B cell (primary cell): ENCODE measurements around the gene ACE. TPM values are rescaled to one million over a fixed set of nuclear protein-coding genes. Genes with fewer than 3 reads are reported as not detected.

Source experiments
- ATAC-seq: fragments of 200-7000 bp; cut with Tn5 transposase; one replicate; pipeline ENCODE4 v1.10.0; 2021; ENCODE audit warnings: low read depth, mild to moderate bottlenecking, moderate number of reproducible peaks, moderate library complexity
- CTCF ChIA-PET: fragments of 350-600 bp; sonication (Branson Sonifier 250); formaldehyde crosslinking; loops from one replicate; lab custom pipeline; 2021; ENCODE audit warnings: antibody characterized with exemption, inconsistent platforms; lab: Charles Lee
- POLR2A ChIA-PET: fragments of 350-600 bp; sonication (Branson Sonifier 250); formaldehyde crosslinking; loops from one replicate; lab custom pipeline; 2021; ENCODE audit warnings: antibody characterized with exemption; lab: Charles Lee
- DNase-seq: peaks from one replicate; pipeline ENCODE4 v3.0.0; 2013
- H2AFZ ChIP-seq: 2 replicates; pipeline ENCODE4 v1.6.1; 2012; ENCODE audit warnings: mild to moderate bottlenecking, low read depth, low read length; ENCODE audit not compliant: insufficient read depth, poor library complexity, severe bottlenecking
- H3K27ac ChIP-seq, 2 donors: 1 replicate in 1 of 2; 2 replicates in 1 of 2; pipeline ENCODE4 v1.5.1; 2012 to 2013; ENCODE audit warnings: low read length in 2 of 2, mild to moderate bottlenecking in 2 of 2, moderate library complexity in 1 of 2
- H3K27me3 ChIP-seq, 4 experiments: fragments of 200-600 bp in 1 of 4; sonication (generic) in 1 of 4; replicated peaks in 1 of 4; 1 replicate in 2 of 4; 2 replicates in 2 of 4; pipeline versions ENCODE4 v1.6.1 to v1.7.0; 2013 to 2016; ENCODE audit warnings: low read length in 3 of 4, mild to moderate bottlenecking in 2 of 4, mixed read lengths in 1 of 4, moderate library complexity in 1 of 4; ENCODE audit not compliant: insufficient read depth in 4 of 4, control insufficient read depth in 3 of 4; ENCODE audit errors: control extremely low read depth in 1 of 4
- H3K36me3 ChIP-seq, 2 experiments: replicated peaks in 1 of 2; 1 replicate in 1 of 2; 2 replicates in 1 of 2; pipeline versions ENCODE4 v1.6.1 to v1.7.1; 2013; ENCODE audit warnings: low read length in 1 of 2; ENCODE audit not compliant: insufficient read depth in 2 of 2, control insufficient read depth in 1 of 2; ENCODE audit errors: control extremely low read depth in 1 of 2, extremely low read depth in 1 of 2
- H3K4me1 ChIP-seq, 2 donors: fragments of 200-600 bp in 1 of 2; sonication (generic) in 1 of 2; 1 replicate in 1 of 2; 2 replicates in 1 of 2; pipeline versions ENCODE4 v1.5.1 to v1.6.1; 2013 to 2017; ENCODE audit warnings: low read length in 2 of 2; ENCODE audit not compliant: control insufficient read depth in 2 of 2, insufficient read depth in 2 of 2
- H3K4me2 ChIP-seq: replicated peaks from 2 replicates; pipeline ENCODE3; 2012; ENCODE audit warnings: mild to moderate bottlenecking, low read depth, low read length; ENCODE audit not compliant: poor library complexity, severe bottlenecking
- H3K4me3 ChIP-seq, 5 experiments: fragments of 200-600 bp in 1 of 5; sonication (generic) in 1 of 5; 1 replicate in 3 of 5; 2 replicates in 2 of 5; pipeline versions ENCODE4 v1.5.1 to v1.7.0; 2011 to 2016; ENCODE audit warnings: low read length in 4 of 5, mild to moderate bottlenecking in 4 of 5, low read depth in 2 of 5, control low read depth in 1 of 5, moderate library complexity in 1 of 5; ENCODE audit not compliant: insufficient read depth in 1 of 5; ENCODE audit errors: control extremely low read depth in 1 of 5, extremely low read depth in 1 of 5
- H3K79me2 ChIP-seq: fragments of 200-600 bp; sonication (generic); one replicate; pipeline ENCODE4 v1.6.0; 2016; ENCODE audit warnings: low read length; ENCODE audit not compliant: control insufficient read depth, insufficient read depth
- H3K9ac ChIP-seq: fragments of 200-600 bp; sonication (generic); 2 replicates; pipeline ENCODE4 v1.6.1; 2017; ENCODE audit warnings: mild to moderate bottlenecking, low read length, moderate library complexity
- H3K9me3 ChIP-seq, 3 donors: one replicate each; pipeline versions ENCODE4 v1.6.1 to v1.7.1; 2013; ENCODE audit warnings: low read length in 2 of 3; ENCODE audit not compliant: control insufficient read depth in 2 of 3, insufficient read depth in 1 of 3; ENCODE audit errors: control extremely low read depth in 1 of 3
- H4K20me1 ChIP-seq: 2 replicates; pipeline ENCODE4 v1.6.0; 2012; ENCODE audit warnings: mild to moderate bottlenecking, low read length; ENCODE audit not compliant: insufficient read depth, control insufficient read depth, poor library complexity, severe bottlenecking
- H3K27ac Mint-ChIP-seq: one replicate; pipeline ENCODE4 v1.8.0; 2021; ENCODE audit warnings: mixed read lengths
- H3K27me3 Mint-ChIP-seq: one replicate; pipeline ENCODE4 v1.8.0; 2021; ENCODE audit warnings: mixed read lengths
- H3K4me1 Mint-ChIP-seq: one replicate; pipeline ENCODE4 v1.8.0; 2021; ENCODE audit warnings: mixed read lengths
- H3K4me3 Mint-ChIP-seq: one replicate; pipeline ENCODE4 v1.8.0; 2021; ENCODE audit warnings: mixed read lengths
- H3K9me3 Mint-ChIP-seq: one replicate; pipeline ENCODE4 v1.8.0; 2022; ENCODE audit warnings: mixed read lengths; ENCODE audit not compliant: insufficient read depth
- CTCF ChIP-seq: fragments of 200-600 bp; IDR thresholded peaks from one replicate; pipeline ENCODE4 v1.8.0; 2022; ENCODE audit warnings: antibody characterized with exemption, mild to moderate bottlenecking
- EZH2 ChIP-seq: IDR thresholded peaks from 2 replicates; pipeline ENCODE4 v1.6.1; 2012; ENCODE audit warnings: borderline replicate concordance, low read depth, mild to moderate bottlenecking, moderate library complexity, low read length; ENCODE audit not compliant: insufficient read depth, poor library complexity, severe bottlenecking
- intact Hi-C: fragments of 100-400 bp; cut with micrococcal nuclease; formaldehyde crosslinking; loops from one replicate; pipeline ENCODE4 v1.10.0; 2022
- polyA plus RNA-seq: library from polyadenylated mRNA; depleted of rRNA; stranded (reverse); fragments of >200 nt; gene quantifications from 2 replicates; pipeline ENCODE4 v1.2.3, GENCODE V29; 2012
- total RNA-seq, 2 donors: library from RNA; stranded (reverse); fragments of 120-200 nt in 1 of 2; gene quantifications; 1 replicate in 1 of 2; 2 replicates in 1 of 2; pipeline versions ENCODE4 v1.2.3 to v1.2.4, GENCODE V29; 2013 to 2022

The ACE gene
- total and polyA plus RNA-seq, 2 donors (not counting 1 experiment from before 2014, with no cell fraction given), result 0.67 to 2.6 TPM

- no peak for DNase-seq
- POLR2A ChIA-PET, result no interaction called here
Measured at GRCh38 chr17:63543822-63544420, 67.1 kb downstream of the ACE start.

More at GRCh38 chr17:63543822-63544420, 67.1 kb downstream of the ACE start:
- TF ChIP-seq EZH2, result no peak
- no peak for TF ChIP-seq CTCF
- no peak overlapping the region for H3K9ac ChIP-seq
- no peak overlapping the region for H3K27ac Mint-ChIP-seq
- intact Hi-C loops, result no loop called here
- no peak overlapping the region for H3K27ac ChIP-seq
- ATAC-seq, result no peak
- H3K4me1 Mint-ChIP-seq, result no peaks in the 10 kb centered on the region
- no peak overlapping the region for H2AFZ ChIP-seq
- H3K27me3 ChIP-seq, result peaks cover 0 to 11% (median 7%) of the 10 kb centered on the region in 4 experiments
- CTCF ChIA-PET, result no interaction called here
- H3K4me1 ChIP-seq, result peaks cover 0 to 1% of the 10 kb centered on the region in 2 donors
- H3K79me2 ChIP-seq, result peaks cover 30% of the 10 kb centered on the region
- no peaks in the 10 kb centered on the region for H4K20me1 ChIP-seq
- no peak overlapping the region for H3K4me3 ChIP-seq
- no peak overlapping the region for H3K4me3 Mint-ChIP-seq
- H3K9me3 ChIP-seq, result no peaks in the 10 kb centered on the region
- no peaks in the 10 kb centered on the region for H3K9me3 Mint-ChIP-seq
- no peak overlapping the region for H3K4me2 ChIP-seq
- H3K36me3 ChIP-seq, result no peaks in the 10 kb centered on the region
- peaks cover 13% of the 10 kb centered on the region for H3K27me3 Mint-ChIP-seq
